ENCODE results near the gene NOL12.
"Not testable (repeated sequence)": the region's sequence is repeated elsewhere in the genome, so short reads cannot be mapped to it uniquely, and the experiment has no call there.

- not testable (repeated sequence) for TF ChIP-seq CTCF (IDR thresholded peaks at IDR 0.05); POLR2A (IDR thresholded peaks at IDR 0.05; ENCODE audit: low read depth); POLR2AphosphoS5 (IDR thresholded peaks at IDR 0.05)
Measured at GRCh38 chr22:37717746-37718305, 31.7 kb downstream of the NOL12 start.

Measured in esophagus muscularis mucosa (tissue), 3 donors.